ENCODE measurements around the gene CTNNA2.

The CTNNA2 gene

DNA sequence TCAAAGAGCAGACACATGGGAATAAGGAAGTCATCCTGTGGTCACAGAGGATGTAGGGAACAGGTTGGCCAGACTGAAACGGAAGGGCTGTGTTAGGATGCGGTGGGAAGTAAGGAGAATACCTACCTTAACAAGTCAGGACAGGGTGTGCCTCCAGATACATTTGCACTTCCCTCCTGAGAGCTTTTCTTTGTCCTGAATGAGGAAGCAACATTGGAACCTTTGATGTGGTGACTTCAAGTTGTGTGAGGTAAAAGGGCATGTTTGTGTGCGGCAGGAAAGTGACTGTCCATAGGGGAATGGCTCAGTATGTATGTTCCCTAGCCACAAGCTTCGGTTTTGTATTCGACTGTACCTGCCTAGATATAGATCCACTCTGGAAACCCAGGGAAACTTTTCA, 816.6 kb downstream of the CTNNA2 start:
- DNase-seq (ENCODE audit: low spot score), result no peak

DNA sequence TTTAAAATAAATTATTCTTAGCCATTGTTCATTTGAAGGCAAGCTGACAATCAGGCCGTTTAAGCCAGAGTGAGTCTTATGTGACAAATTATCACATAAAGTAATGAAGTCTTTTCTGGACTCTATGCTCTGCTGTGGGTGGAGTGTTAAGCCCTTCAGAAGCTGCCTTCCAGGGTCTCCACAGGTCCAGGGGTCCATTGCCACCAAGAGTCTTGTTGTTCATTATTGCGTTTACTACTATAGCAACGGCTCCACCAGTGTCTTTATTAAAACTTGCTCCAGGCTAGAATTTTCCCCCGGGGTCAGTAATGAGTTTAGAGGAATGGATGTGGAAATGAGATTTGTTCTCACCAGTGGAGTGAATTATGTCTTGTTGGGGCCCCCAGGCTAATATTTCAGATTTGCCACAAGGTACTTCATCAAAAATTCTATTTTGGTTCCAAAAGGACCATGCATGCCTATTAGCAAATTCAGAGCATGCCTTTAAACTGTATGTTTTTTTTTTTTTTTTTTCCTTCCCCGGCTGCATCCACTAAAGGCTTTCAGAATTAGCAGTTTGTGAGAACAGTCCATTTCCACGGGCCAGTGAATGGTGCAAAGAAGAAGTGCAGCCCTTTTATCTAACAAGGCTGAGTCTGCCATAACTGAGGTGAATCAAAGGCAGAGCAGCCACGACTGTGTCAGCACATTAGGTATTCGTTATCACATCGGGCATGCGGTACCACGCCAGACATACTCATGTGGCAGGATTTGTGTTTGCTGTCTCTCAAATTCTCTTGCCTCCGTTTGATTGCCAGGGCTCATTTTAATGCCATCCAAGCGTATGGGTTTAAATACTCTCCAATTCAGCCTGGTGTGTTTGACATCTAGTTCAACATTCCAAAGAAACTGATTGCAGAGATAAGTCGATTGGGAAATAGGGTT, 817.9 kb downstream of the CTNNA2 start:
- DNase-seq (ENCODE audit: low spot score), result no peak

DNA sequence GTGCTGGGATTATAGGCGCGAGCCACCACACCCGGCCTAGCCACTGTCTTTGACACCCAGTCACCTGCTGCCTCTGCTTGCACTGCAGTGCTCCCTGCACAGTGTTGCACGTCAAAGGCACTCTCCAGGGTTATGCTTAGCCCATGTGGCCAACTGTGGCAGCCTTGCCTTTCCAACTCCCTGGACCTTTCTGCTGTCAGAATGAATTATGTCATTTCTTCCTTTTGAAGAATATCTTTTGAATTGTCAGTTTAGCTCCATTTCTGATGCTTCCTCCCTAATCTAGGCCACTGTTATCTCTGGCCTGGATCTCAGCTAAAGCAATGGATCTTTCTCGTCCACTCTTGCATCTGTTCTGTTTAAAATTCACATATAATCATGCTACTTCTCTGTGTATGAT, 821.0 kb downstream of the CTNNA2 start:
- no peak for DNase-seq (ENCODE audit: low spot score)

DNA sequence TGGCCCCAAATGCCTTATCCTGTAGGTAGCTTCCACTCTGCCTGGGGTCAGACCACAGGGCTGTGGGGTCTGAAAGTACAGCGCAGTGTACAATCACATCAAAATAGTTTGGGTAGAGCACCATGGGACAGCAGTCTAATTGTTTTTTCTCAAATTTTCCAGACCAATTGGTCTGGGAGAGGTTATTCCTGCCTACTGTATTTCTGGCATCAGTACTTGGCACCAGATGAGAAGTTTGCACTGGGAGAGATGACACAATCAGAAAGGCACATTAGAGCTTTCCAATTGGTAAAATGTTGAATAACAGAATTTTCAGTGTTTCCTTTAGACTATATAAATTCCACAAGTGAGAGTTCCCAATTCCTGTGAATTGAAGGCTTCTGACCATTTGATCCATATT, 822.6 kb downstream of the CTNNA2 start:
- DNase-seq (ENCODE audit: low spot score), result no peak

DNA sequence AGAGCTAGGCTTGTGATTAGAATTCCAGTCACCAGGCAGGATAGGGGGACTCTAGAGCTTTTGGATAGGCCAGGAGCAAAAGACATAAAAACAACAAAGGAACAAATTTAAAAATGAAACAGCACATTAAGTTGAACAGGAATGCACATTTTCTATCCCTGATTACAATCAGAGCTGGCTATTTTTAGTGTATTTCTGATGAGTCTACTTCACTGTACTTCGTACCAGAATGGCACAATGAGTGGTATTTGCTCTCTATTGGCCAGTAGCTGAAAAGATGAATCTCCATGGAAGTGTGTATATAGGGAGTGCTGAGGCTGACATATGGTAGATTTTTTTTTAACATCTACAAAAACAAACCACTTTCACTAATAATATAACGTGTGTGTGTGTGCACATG, 825.9 kb downstream of the CTNNA2 start:
- no peak for DNase-seq (ENCODE audit: low spot score)

DNA sequence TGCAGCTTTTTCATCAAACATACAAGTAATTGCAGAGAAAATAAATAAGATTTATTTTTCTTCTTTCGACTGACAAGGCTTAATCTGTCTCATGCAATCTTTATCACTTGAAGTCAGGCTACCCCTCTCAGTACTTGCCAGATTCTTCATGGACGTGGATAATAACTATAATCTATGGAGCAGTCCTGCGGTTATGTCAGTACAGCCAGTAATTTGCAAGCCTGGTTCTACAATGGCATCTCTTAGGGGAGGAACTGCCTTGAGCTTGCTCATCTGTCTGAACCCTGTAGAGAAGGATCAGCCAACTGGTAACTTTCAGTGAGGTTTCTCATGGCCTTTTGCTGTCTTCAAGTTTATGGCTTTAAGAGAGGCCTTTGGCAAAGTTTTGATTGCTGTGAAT, 827.2 kb downstream of the CTNNA2 start:
- no peak for DNase-seq (ENCODE audit: low spot score)

DNA sequence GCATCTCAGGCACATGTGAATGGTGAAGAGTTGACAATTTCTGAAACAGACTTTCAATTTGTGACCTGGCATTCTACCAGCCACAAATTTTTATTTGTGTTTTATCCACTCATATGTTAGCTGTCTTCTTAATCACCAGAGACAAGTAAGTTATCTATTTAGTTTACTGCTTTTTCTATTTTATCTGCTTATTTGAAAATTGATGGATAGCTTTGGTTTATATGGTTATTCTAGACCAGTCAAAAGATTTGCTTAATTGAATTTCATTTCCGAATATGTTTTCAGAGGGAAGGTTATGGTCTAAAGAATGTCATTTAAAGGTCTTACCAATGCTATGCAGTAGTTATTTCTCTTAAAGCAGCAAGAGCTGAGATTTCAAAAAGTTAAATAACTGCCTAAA, 835.2 kb downstream of the CTNNA2 start:
- DNase-seq (ENCODE audit: low spot score), result no peak

DNA sequence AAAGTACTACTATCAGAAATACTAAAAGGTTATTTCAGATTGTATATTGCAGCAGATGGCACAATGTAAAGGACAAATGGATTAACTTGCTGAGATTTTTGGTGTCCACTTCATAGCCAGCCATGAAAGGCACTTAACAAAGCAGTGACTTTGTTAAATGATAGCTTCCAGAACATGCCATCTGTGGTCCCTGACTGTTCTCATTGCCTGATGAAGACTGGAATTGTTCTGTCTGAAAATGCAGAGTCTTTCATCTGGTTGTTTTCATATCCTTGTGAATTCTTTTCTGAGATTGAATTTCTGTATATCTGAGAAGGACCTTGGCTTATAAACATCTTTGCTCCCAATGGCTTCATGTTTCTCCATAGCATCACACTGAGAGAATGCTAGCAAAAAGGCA, 836.1 kb downstream of the CTNNA2 start:
- DNase-seq (ENCODE audit: low spot score), result no peak

DNA sequence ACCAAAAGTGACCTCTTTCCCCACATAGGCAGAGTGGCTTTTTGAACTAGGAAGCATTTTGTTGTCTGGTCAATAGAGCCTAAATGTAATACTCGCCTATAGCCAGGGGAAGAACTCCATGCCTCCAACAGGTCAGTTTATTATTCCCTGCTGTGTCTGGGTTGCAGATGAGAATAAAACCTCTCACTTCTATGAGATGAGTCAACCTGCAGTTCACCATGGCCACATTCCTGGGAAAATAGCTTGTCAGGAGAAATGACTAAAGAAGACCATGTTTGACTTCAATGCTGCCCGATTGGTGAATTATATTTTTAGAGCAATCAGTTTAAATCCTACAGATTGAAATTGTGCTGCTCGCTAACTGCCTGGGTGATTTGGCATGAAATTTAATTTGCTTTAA, 838.4 kb downstream of the CTNNA2 start:
- no peak for DNase-seq (ENCODE audit: low spot score)

DNA sequence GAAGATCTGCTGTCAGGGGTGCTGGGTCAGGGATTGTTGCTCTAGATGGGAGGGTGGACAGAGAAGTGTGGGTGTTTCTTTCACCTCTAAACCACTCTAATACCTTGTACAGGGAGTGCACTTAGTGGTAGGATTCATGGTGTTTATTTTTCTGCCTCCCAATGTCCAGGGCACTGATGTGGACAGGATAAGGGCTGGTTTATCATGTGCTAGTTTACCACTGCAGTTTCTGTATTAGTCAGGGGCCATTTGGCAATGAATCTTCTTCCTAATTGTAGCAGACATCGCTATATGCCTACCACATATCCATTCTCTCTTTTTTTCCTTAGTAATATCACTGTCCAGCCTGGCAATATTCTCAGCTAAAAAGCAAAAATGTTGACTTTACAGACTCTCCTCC, 842.0 kb downstream of the CTNNA2 start:
- no peak for DNase-seq (ENCODE audit: low spot score)

DNA sequence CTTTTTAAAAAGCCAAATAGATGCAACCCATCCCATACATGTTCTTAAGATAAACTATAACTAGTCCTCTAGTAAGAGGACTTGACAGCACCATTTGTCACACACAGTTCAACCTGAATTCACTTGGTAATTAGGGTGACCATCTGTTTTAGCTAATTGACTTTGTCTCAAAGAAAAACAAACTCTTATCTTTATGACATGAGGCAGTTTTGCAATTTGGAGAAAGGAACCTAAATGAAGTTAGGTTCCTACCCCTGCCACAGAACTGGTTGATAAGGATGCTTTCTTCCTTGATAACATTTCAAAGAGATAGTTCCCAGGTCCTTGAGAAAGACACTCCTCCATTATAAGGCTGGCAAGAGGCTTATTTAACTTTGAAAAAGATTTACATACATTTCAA, 849.1 kb downstream of the CTNNA2 start:
- DNase-seq (ENCODE audit: low spot score), result no peak

DNA sequence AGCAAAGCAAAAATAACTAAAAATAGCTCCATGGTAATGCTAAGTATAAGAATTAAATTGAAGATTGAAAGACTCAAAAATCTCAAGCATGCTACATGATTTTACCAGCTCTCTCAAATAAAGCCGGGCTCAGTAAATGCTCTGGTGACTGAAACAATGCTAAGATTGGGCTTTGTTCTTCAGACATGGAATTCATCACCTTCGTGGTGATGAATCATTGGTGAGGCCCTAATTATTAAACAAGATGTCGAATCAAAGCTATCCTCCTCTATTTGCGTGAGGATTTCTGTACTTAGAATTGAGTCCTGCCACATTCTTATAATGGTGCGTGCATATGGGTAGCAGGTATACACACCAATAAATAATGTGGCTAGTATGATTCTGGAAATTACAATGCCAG, 850.5 kb downstream of the CTNNA2 start:
- DNase-seq (ENCODE audit: low spot score), result no peak

DNA sequence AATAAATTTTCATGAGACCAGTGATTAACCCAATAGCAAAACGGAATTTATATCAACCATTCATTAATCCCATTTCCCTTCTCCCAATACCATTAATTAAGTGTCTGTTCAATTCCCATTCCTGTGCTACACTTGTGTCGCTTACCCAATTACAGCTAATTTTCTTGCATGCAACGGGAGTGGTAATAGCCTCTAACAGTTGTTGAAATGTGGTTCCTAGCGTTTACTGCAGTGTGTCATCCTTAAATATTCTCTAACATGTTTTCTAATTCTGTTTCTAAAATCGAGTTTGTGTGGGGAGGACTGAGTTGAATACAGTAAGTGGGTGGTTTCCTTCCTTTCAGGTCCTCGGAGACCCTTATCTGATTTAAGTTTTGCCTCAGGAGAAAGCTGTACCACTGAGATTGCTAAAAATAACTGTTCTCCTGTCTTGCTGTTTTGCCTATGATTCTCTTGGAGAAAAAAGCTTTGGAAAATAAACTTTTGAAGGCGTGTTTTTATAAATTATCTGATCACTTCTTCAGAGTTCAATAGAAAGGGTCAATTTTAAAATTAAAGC, 851.0 kb downstream of the CTNNA2 start:
- DNase-seq (ENCODE audit: low spot score), result no peak

DNA sequence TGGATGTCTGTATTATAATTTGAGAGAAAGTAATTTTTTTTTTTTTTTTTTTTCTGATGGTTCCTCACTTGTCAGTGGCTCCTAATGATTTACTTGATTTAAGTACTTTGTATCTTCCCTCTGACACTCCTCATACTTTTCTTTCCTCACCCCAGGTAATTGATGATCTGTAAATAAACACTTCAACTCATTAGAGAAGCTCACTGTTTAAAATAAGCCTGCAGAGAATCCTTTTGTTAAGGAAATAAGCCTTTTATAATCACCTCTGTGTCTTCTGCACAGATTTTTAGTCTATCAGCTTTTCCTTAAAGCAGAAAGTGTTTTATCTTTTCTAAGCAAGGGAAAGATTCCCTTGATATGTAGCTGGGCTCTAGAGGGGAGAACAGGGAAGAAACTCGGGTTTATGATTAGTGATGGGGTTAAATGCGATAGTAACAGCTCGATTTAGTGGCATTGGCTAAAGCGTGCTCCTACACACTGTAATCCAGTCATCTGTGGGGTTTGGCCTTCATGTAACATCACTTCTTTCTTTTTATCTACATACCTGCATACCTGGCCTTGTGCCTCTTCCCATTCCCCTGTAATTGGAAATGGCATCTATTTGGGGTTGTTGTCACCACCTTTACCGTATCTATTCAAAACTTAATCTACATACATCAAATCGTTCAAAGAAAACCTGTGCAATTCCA, 851.8 kb downstream of the CTNNA2 start:
- DNase-seq (ENCODE audit: low spot score), result no peak

DNA sequence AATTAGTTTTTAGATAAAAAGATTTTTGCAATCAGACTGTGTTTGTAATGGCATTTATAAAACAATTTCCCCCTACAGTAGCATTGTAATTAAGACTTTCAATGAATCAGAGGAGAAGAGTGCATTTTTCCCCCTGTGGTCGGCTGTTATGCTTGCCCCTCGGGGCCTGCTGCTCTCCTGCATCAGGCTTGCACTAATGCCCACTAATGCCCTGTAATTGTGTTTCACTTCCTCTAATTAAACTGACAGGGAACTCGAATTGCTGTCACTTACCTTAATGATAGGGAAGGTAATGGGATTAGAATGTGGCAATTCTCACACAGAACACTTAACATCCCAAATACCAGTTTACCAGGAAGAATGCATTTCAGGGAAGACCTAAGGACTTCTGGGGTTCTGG, 852.9 kb downstream of the CTNNA2 start:
- no peak for DNase-seq (ENCODE audit: low spot score)

DNA sequence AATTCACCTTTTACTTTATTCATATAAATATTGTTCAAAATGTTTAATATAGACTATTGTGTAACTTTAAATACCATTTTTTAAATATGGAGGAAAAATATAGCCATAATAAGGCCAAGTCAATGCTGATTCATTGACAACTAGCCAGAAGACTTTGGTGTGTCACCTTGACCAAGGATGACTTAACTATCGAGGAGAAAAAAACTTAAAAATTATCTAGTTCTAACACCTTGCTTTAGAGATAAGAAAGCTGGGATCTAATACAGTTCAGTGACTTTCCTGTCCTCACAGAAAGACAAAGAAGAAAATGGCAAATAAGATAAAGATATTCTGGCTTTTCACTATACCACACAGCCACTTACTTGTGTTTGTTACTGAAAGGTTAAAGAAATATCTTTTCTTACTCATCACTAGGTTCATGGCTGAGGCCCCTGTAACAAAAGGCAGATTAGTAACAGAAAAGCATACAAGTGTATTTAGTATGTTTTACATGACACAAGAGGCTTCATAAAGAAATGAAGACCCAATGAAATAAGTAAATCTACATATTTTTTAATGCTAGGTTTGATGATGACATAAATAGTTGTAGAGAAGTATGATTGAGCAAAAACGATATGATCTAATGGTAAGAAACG, 857.6 kb downstream of the CTNNA2 start:
- DNase-seq (ENCODE audit: low spot score), result no peak

DNA sequence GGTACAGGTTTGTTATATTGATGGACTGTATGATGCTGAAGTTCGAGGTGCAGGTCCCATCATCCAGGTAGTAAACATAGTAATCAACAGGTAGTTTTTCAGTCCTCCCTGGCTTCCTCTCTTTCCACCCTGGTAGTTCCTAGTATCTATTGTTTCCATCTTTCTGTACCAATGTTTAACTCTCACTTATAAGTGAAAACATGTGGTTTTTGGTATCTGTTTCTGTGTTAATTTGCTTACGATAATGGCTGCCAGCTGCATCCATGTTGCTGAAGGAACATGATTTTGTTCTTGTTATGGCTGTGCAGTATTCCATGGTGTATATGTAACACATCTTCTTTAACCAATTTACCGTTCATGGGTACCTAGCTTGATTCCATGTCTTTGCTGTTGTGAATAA, 861.3 kb downstream of the CTNNA2 start:
- DNase-seq (ENCODE audit: low spot score), result no peak

DNA sequence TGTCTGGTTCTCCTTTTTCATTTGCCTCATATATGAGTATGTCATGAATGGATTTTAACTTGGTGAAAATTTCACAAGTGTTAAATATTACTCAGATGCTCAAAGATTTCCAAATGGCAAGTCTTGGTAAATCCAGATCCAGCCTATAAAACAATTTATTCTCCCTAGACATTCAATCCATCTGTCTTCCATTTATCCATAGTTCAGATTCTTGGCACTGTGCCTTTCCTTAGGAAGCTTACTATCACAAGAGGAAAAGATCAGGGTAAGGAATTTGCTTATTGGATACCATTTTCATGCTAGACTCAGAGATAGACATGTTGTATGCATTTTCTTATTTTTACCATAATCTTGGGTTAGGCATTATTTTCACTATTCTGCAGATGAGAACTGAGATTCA, 864.2 kb downstream of the CTNNA2 start:
- DNase-seq (ENCODE audit: low spot score), result no peak

DNA sequence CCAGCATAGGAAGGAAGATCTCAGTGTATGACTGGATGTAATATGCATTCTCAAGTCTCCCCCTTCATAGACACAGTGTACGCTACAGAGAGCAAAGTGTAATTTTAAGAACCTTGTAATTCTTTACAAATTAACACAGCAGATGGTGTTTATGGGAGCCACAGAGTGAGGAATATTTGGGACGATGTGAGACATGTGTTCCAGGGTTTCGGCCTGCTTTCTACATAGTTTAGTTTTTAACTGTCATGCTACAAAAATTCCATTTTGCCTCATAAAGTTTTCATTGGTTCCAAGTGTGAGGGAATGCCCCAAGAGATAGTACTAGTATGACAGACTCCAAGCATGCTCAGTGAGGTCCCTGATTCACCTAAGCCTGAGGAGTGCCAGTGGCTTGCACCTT, 867.9 kb downstream of the CTNNA2 start:
- no peak for DNase-seq (ENCODE audit: low spot score)

DNA sequence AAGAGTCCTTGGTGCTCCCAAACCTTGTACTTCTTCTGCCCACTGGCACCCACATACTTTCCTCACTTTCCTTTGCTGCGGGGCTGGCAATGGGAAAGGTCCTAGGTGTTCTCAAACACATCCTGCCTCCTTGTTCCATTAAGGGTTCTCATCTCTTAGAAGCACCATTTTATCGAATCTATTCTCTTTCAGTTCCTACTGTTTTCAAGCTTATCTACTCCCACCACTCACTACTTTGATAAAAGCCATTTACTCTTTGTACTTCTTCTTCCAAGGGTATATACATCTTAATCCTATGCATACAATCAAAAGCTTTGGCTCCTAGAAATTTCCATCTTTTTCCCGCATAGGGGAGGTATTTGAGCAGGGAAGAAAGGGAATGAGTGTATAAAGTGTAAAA, 868.8 kb downstream of the CTNNA2 start:
- no peak for DNase-seq (ENCODE audit: low spot score)

DNA sequence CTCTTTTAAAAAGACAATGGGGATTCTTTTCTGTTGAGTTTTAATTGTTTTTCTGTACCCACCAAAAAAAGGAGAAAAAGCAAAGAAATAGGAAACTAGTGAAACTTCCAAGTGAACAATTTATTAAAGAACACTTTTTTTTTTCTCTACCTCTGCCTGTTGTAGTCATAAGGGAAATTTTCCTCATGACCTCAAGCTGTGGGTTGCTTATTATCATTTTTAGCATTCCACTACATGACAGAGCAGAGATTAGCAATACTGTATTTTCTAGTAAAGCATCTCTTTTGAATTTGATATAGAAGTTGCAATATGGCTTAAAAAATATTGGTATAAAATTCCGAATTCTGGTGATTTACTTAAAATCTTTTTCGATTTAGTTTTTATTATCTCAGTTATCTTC, 879.6 kb downstream of the CTNNA2 start:
- DNase-seq (ENCODE audit: low spot score), result no peak

DNA sequence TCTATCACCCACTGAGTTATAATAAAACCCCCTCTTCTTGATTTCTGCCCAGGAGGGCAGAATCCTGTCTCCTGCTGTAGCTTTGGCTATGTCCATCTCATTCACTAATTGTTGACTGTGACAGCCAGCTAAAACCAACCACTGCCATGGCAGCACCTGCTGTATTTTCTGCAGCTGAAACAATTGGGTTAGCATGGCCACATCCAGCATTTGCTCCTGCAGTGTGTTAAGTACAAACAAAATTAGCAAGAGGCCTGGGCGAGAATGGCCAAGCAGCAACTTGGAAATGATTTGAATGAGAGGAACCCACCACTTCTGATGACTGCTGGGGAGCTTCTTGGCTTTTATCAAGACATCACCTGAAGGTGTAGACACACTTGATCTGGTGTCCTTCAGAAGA, 881.1 kb downstream of the CTNNA2 start:
- DNase-seq (ENCODE audit: low spot score), result no peak

DNA sequence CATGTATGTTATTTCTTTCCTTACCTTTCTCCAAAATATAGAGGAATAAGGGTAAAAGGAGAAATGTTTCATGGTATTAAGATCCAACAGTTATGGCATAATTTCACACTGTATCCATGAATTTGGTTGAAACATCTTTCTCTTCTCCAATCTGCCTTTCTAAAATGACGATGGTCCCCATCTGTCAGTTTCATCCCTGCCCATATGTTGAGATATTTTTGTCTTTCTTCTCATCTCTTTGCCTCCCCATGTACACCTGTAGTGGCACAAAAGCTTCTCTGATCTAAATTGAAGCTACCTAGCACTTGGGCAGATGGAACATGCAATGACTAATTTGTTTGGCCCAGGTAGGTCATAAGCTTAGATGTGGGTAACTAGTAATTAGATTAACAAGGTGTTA, 882.4 kb downstream of the CTNNA2 start:
- DNase-seq (ENCODE audit: low spot score), result no peak
